Heart left ventricle (tissue), 16 donors: ENCODE data around the gene CPLX1. TPM values are rescaled to one million over a fixed set of nuclear protein-coding genes. Genes with fewer than 3 reads are reported as not detected.
A peak's percentile ranks its signal among the peaks of the same experiment; 100 is the strongest.

ENCODE experiments used
- ATAC-seq, 4 donors: fragments of 200-7000 bp; cut with Tn5 transposase; one replicate each; pipeline ENCODE4 v1.9.1; 2020 to 2022; ENCODE audit warnings: moderate library complexity in 4 of 4, mild to moderate bottlenecking in 3 of 4, moderate number of reproducible peaks in 1 of 4
- DNase-seq, 5 donors: peaks; one replicate each; pipeline ENCODE4 v3.0.0-alpha.2; 2020
- H3K27ac ChIP-seq, 12 donors: fragments of 200-600 bp; sonication (generic) in 4 of 12; one replicate each; pipeline versions ENCODE4 v1.5.0 to v1.8.0; 2016 to 2022; ENCODE audit warnings: mild to moderate bottlenecking in 2 of 12
- H3K27me3 ChIP-seq, 9 donors: fragments of 200-600 bp; sonication (generic) in 2 of 9; one replicate each; pipeline versions ENCODE4 v1.5.1 to v1.8.0; 2016 to 2022; ENCODE audit warnings: mild to moderate bottlenecking in 3 of 9
- H3K36me3 ChIP-seq, 9 donors: fragments of 200-600 bp; sonication (generic) in 2 of 9; one replicate each; pipeline versions ENCODE4 v1.5.0 to v1.8.0; 2018 to 2022; ENCODE audit warnings: mild to moderate bottlenecking in 2 of 9
- H3K4me1 ChIP-seq, 12 donors: fragments of 200-600 bp; sonication (generic) in 4 of 12; one replicate each; pipeline versions ENCODE4 v1.5.0 to v1.8.0; 2016 to 2022; ENCODE audit warnings: mild to moderate bottlenecking in 3 of 12
- H3K4me3 ChIP-seq, 12 donors: fragments of 200-600 bp; sonication (generic) in 4 of 12; one replicate each; pipeline versions ENCODE4 v1.5.0 to v1.8.0; 2017 to 2022; ENCODE audit warnings: mild to moderate bottlenecking in 9 of 12, moderate library complexity in 4 of 12
- H3K9me3 ChIP-seq, 12 donors: fragments of 200-600 bp; sonication (generic) in 4 of 12; one replicate each; pipeline versions ENCODE4 v1.5.0 to v1.8.0; 2016 to 2022; ENCODE audit warnings: mild to moderate bottlenecking in 1 of 12
- CTCF ChIP-seq, 12 donors: fragments of 200-600 bp; sonication (generic) in 4 of 12; IDR thresholded peaks; one replicate each; pipeline versions ENCODE4 v1.5.0 to v1.8.0; 2018 to 2022; ENCODE audit warnings: antibody characterized with exemption in 12 of 12, mild to moderate bottlenecking in 5 of 12
- POLR2A ChIP-seq, 2 donors: fragments of 450-650 bp; IDR thresholded peaks; one replicate each; pipeline ENCODE4 v1.6.1; 2017; ENCODE audit warnings: antibody characterized with exemption in 2 of 2, mild to moderate bottlenecking in 2 of 2, moderate library complexity in 2 of 2
- WGBS, 4 donors: extraction: QIAGEN DNeasy Blood & Tissue Kit in 2 of 4; methylation state at CpG; one replicate each; pipeline versions ENCODE4 v1.1.5 to v1.1.7; 2013 to 2018; 5-methylcytosine and 5-hydroxymethylcytosine counted together
- intact Hi-C, 10 donors: fragments of 100-400 bp; cut with DNase I; formaldehyde crosslinking; loops; one replicate each; pipeline versions ENCODE4 v1.11.1 to v1.14.2; 2022
- polyA plus RNA-seq, 2 donors: library from polyadenylated mRNA; stranded (reverse); fragments of 200-250 nt; gene quantifications; one replicate each; pipeline ENCODE4 v1.2.3, GENCODE V29; 2013
- total RNA-seq, 9 donors: library from RNA; depleted of rRNA in 2 of 9; stranded (reverse); fragments of >200 nt in 2 of 9; fragmentation: NEBNext Ultra II Directional in 3 of 9; extraction: Animal tissue kit (Norgen Biotek cat#: 25700) in 3 of 9; gene quantifications; one replicate each; pipeline versions ENCODE4 v1.1.0 to v1.2.4, GENCODE V29; 2016 to 2023
- donor health status: ischemic (EF 13 %, LVEDD 7.1; RV severe dilation, severe dysfunction).
- donor health status: healthy with polysubstance abuse.
- donor health status: DM: no; HTN: yes; CAD: no.
- donor health status: DM: no; HTN: no; CAD: no.
- donor health status: ischemic (EF 25% LVEDD 6.9; RV normal size, moderate dysfunction).
- donor health status: ischemic (EF 25% LVEDD 5.7; RV mildly dilated, moderate dysfunction).
- donor health status: healthy.
- donor health status: DM: yes; HTN: yes; CAD: no.
- donor health status: ischemic (EF 35%, LVEDD 5.7; RV mildly dilated, moderate dysfunction).
- donor health status: nonischemic (EF 11% LVEDD 7.7; RV severe dilation, severe dysfunction).
- donor health status: DM: yes; HTN: yes; CAD: no.
- donor health status: PGD.
- donor health status: ischemic (EF 29% LVEDD 5.4; RV normal size, mild dysfunction).
- donor health status: nonischemic (EF 23%, LVEDD 6.1; RV moderate dilation, normal function).

The CPLX1 gene
- total and polyA plus RNA-seq, 11 donors: 0.75 to 7.0 (median 3.3) TPM

GRCh38 chr4:815464-816146 lies 10.3 kb downstream of the CPLX1 start:
- DNase-seq: no peak
- Histone ChIP-seq H3K4me1 (no peaks in the 10 kb centered on the region), H3K4me3 (no peak overlapping the region), H3K9me3 (peaks cover 0 to 4% (median 0%) of the 10 kb centered on the region in 12 donors), H3K27ac (no peak overlapping the region), H3K27me3 (peaks cover 3 to 62% (median 15%) of the 10 kb centered on the region in 9 donors), H3K36me3 (no peaks in the 10 kb centered on the region)
- no peak for ATAC-seq
- 45 to 50% (median 47%) methylated on average over 11 of the region's 11 CpGs for WGBS, 4 donors
- no peak for TF ChIP-seq CTCF (IDR thresholded peaks at IDR 0.05)
- intact Hi-C loops: no loop called here

GRCh38 chr4:814312-814850 lies 11.5 kb downstream of the CPLX1 start:
- ATAC-seq: no peak
- DNase-seq: no peak
- H3K4me1 ChIP-seq: no peaks in the 10 kb centered on the region
- H3K27ac ChIP-seq: no peak overlapping the region
- H3K27me3 ChIP-seq: peaks cover 3 to 59% (median 15%) of the 10 kb centered on the region in 9 donors
- no peak for TF ChIP-seq CTCF (IDR thresholded peaks at IDR 0.05)
- TF ChIP-seq POLR2A (IDR thresholded peaks at IDR 0.05): no peak
- no peak overlapping the region for H3K4me3 ChIP-seq
- no peaks in the 10 kb centered on the region for H3K36me3 ChIP-seq
- no peaks in the 10 kb centered on the region for H3K9me3 ChIP-seq
- WGBS, 4 donors: 73 to 85% (median 79%) methylated on average over 14 of the region's 14 CpGs
- intact Hi-C loops: no loop called here

- H3K9me3 ChIP-seq: no peaks in the 10 kb centered on the region
- WGBS, 4 donors: 49 to 63% (median 54%) methylated on average over 10 of the region's 10 CpGs
- H3K4me1 ChIP-seq: no peaks in the 10 kb centered on the region
- H3K27ac ChIP-seq: no peak overlapping the region
- intact Hi-C loops: no loop called here
- DNase-seq: no peak
- no peaks in the 10 kb centered on the region for H3K36me3 ChIP-seq
- peaks cover 3 to 59% (median 15%) of the 10 kb centered on the region in 9 donors for H3K27me3 ChIP-seq
- TF ChIP-seq CTCF (IDR thresholded peaks at IDR 0.05): peak in 1 of 12 donors; percentile 13
- no peak for TF ChIP-seq POLR2A (IDR thresholded peaks at IDR 0.05)
- no peak overlapping the region for H3K4me3 ChIP-seq
- no peak for ATAC-seq
These were observed 12.0 kb downstream of the CPLX1 start for GRCh38 chr4:813900-814299.

GRCh38 chr4:808860-809570 lies 16.9 kb downstream of the CPLX1 start:
- ATAC-seq: peak in 1 of 4 donors; percentile 39
- Histone ChIP-seq H3K27ac (no peak overlapping the region), H3K9me3 (peaks cover 0 to 8% (median 0%) of the 10 kb centered on the region in 12 donors), H3K27me3 (peaks cover 0 to 25% (median 6%) of the 10 kb centered on the region in 9 donors), H3K4me3 (peak overlapping the region in 1 of 12 donors; percentile 13), H3K4me1 (no peaks in the 10 kb centered on the region), H3K36me3 (no peaks in the 10 kb centered on the region)
- DNase-seq: no peak
- intact Hi-C loops: no loop called here
- WGBS, 4 donors: 69 to 77% (median 72%) methylated on average over 25 to 30 of the region's 30 CpGs
- no peak for TF ChIP-seq POLR2A (IDR thresholded peaks at IDR 0.05)
- TF ChIP-seq CTCF (IDR thresholded peaks at IDR 0.05): no peak
